Sigmoid colon (tissue), 4 donors: ENCODE data around the gene MICALL2.

Experiments used
- EP300 ChIP-seq, 4 donors: sonication (generic); formaldehyde crosslinking; IDR thresholded peaks; one replicate each; pipeline ENCODE4 v1.6.1; 2017; ENCODE audit warnings: antibody characterized with exemption in 4 of 4
- POLR2A ChIP-seq, 2 donors: fragments of 450-650 bp; IDR thresholded peaks; one replicate each; pipeline ENCODE4 v1.6.1; 2016; ENCODE audit warnings: antibody characterized with exemption in 2 of 2, mild to moderate bottlenecking in 2 of 2, moderate library complexity in 2 of 2
- TF ChIP-seq, protein P1 (sequence below), 4 experiments: fragments of 450-650 bp in 3 of 4; fragments of 200-600 bp in 1 of 4; IDR thresholded peaks; one replicate each; pipeline ENCODE4 v1.5.1; 2016 to 2019; ENCODE audit warnings: antibody characterized with exemption in 4 of 4, mild to moderate bottlenecking in 3 of 4, moderate library complexity in 2 of 4

DNA sequence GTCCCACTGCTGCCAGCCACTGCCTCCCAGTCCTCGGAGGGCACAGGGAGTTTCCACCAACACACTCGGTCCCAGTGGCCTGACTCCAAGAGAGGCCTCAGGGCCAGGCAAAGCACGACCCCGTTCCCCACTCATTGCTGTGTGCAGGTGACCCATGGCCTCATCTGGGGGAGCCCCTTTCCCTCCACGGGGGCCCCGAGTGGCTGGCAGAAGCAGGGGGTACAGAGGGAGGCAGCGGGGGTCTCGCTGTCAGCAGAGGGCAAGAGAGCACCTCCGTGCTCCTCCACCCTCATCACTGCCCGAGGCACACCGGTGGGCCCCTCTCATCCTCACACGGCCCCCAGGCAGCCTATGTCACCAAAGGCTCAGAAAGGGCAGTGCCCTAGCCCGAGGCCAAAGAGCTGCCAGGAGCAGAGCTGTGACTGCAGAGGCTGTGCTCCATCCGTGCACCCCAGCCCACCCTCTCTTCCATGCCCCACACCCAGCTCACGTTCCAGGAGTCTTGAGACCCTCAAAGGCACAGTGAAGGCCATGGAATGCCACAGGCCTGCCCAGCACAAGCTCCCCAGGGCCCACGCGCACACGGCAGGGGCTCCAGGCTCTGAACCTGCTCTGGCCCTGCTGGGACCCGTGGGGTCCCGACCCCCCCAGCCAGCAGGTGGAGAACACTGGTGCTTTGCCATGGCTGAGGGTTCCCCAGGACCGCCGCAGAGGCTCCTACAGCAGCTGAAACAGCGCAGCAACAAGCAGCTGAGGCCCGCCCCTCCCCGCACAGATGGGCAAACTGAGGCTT lies 25.9 kb downstream of the MICALL2 start:
- TF ChIP-seq, protein P1, sequence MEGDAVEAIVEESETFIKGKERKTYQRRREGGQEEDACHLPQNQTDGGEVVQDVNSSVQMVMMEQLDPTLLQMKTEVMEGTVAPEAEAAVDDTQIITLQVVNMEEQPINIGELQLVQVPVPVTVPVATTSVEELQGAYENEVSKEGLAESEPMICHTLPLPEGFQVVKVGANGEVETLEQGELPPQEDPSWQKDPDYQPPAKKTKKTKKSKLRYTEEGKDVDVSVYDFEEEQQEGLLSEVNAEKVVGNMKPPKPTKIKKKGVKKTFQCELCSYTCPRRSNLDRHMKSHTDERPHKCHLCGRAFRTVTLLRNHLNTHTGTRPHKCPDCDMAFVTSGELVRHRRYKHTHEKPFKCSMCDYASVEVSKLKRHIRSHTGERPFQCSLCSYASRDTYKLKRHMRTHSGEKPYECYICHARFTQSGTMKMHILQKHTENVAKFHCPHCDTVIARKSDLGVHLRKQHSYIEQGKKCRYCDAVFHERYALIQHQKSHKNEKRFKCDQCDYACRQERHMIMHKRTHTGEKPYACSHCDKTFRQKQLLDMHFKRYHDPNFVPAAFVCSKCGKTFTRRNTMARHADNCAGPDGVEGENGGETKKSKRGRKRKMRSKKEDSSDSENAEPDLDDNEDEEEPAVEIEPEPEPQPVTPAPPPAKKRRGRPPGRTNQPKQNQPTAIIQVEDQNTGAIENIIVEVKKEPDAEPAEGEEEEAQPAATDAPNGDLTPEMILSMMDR (IDR thresholded peaks at IDR 0.05): no peak
- TF ChIP-seq EP300 (IDR thresholded peaks at IDR 0.05): no peak
- TF ChIP-seq POLR2A (IDR thresholded peaks at IDR 0.05): no peak
